GM20000 (cell line): ENCODE results near the gene TLE5.

Experiments
- DNase-seq: peaks from one replicate; pipeline ENCODE4 v3.0.0; 2012; ENCODE audit warnings: low spot score
- TF ChIP-seq, protein P1 (sequence below): IDR thresholded peaks from 2 replicates; pipeline ENCODE4 v1.5.1; 2012; ENCODE audit warnings: mild to moderate bottlenecking, control low read depth; ENCODE audit errors: extremely low read depth, missing control alignments

TLE5 gene

GRCh38 chr19:3099347-3100145, 37.3 kb upstream of the TLE5 start:
- no peak for DNase-seq
- TF ChIP-seq, protein P1, sequence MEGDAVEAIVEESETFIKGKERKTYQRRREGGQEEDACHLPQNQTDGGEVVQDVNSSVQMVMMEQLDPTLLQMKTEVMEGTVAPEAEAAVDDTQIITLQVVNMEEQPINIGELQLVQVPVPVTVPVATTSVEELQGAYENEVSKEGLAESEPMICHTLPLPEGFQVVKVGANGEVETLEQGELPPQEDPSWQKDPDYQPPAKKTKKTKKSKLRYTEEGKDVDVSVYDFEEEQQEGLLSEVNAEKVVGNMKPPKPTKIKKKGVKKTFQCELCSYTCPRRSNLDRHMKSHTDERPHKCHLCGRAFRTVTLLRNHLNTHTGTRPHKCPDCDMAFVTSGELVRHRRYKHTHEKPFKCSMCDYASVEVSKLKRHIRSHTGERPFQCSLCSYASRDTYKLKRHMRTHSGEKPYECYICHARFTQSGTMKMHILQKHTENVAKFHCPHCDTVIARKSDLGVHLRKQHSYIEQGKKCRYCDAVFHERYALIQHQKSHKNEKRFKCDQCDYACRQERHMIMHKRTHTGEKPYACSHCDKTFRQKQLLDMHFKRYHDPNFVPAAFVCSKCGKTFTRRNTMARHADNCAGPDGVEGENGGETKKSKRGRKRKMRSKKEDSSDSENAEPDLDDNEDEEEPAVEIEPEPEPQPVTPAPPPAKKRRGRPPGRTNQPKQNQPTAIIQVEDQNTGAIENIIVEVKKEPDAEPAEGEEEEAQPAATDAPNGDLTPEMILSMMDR: no peak

DNA sequence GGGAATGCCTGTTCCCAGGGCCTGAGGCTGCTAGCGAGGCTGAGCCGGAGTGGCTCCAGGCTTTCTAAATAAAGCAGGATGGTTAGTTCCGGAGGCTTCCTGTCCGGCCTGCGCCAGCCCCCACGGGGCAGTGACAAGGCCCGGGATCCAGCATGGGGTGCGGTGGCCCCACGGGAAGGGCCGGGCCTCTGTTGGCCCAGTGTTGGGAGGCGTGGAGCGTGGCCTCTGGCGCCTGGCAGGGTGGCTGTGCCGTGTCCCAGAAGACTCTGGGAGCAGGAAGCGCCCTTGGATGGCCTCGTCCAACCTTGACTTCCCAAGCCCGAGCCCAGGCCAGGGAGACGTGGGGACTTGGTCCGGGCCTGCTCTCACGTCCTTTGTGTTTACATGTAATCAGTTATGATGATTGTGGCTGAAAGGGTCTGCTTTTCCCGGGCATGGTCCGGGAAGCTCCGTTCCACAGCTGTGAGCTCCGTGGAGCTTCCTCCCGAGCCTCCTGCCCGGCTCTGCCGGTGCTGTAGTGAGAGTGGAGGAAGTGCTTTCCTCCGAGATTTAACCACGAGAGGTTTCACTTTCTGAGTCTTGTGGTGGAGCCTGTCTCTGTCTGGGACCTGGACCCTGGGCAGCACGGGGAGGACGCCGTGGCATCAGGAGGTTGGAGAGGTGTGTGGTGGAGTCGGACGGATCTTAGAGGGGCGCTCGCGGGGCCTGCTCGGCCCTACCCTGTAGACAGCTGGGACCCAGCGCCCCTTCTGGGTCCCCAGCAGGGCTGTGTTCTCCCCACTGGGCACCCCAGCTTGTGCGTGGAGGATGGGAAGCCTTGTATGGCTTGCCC, 36.4 kb upstream of the TLE5 start:
- no peak for DNase-seq
- TF ChIP-seq, protein P1: no peak

- TF ChIP-seq, protein P1: no peak
- no peak for DNase-seq
These were observed 35.8 kb upstream of the TLE5 start for GRCh38 chr19:3098141-3098514.

DNA sequence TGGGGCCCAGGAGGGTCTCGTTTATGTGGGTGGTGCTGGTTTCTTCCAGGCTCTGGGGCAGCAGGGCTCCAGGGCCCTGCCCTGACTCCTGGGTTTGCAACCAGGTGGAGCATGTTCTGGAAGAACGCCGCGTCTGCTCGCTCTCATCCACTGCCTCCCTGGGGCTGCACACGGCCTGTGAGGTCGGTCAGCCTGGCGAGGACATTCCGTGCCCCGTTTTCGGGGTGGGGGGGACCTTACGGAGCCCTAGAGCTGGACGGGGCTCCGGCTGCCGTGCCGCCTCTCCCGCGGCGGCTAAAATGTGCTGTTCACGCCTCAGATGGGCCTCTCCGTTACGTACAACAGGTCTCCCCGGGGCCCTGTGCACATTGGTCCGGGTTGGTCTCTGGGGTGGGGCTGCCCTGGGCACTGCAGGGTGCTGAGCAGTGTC, 35.2 kb upstream of the TLE5 start:
- DNase-seq: no peak
- TF ChIP-seq, protein P1: no peak

GRCh38 chr19:3096902-3097326, 34.6 kb upstream of the TLE5 start:
- DNase-seq: no peak
- TF ChIP-seq, protein P1: no peak

- TF ChIP-seq, protein P1: no peak
These were observed 34.1 kb upstream of the TLE5 start for GRCh38 chr19:3096267-3096901.

More at GRCh38 chr19:3096267-3096901, 34.1 kb upstream of the TLE5 start:
- no peak for DNase-seq
